A549 (cell line): ENCODE data around the gene TMEM132D. TPM values are rescaled to one million over a fixed set of nuclear protein-coding genes. Genes with fewer than 3 reads are reported as not detected.
A peak's percentile ranks its signal among the peaks of the same experiment; 100 is the strongest.

Experiments
- ATAC-seq, 2 experiments: fragments of 200-7000 bp in 1 of 2; fragments of >200 bp in 1 of 2; cut with Nextera tagmentation in 1 of 2; cut with Tn5 transposase in 1 of 2; 3 replicates each; pipeline versions ENCODE4 v1.8.0 to v1.9.1; 2018 to 2020; ENCODE audit warnings: mild to moderate bottlenecking in 1 of 2, moderate library complexity in 1 of 2
- CTCF ChIA-PET: fragments of 300-600 bp; sonication (Branson Sonifier 250); formaldehyde crosslinking; extraction: SDS; loops from one replicate; lab custom pipeline; 2021; ENCODE audit warnings: antibody characterized with exemption, inconsistent platforms; lab: Yijun Ruan, JAX
- POLR2A ChIA-PET: fragments of 350-600 bp; formaldehyde crosslinking; extraction: SDS; loops from one replicate; lab custom pipeline; 2021; ENCODE audit warnings: antibody characterized with exemption, inconsistent platforms; lab: Yijun Ruan, JAX
- DNase-seq, 2 experiments: peaks; one replicate each; pipeline versions ENCODE4 v3.0.0 to v3.0.0-alpha.2; 2011 to 2016; ENCODE audit warnings: low read depth in 1 of 2, low spot score in 1 of 2
- FAIRE-seq: peaks from 2 replicates; lab custom pipeline; 2011; peaks lifted over from hg19 to GRCh38; lab: Jason Lieb, UNC
- H3K27ac ChIP-seq, 2 experiments: fragments of >200 bp; sonication (Bioruptor Twin); formaldehyde crosslinking; 3 replicates each; pipeline ENCODE4 v1.5.1; 2016 to 2017
- H3K4me1 ChIP-seq: fragments of >200 bp; sonication (Bioruptor Twin); formaldehyde crosslinking; 3 replicates; pipeline ENCODE4 v1.6.1; 2016
- H3K4me2 ChIP-seq: fragments of >200 bp; sonication (Bioruptor Twin); formaldehyde crosslinking; 3 replicates; pipeline ENCODE4 v1.6.1; 2016
- H3K4me3 ChIP-seq: fragments of >200 bp; sonication (Bioruptor Twin); formaldehyde crosslinking; 3 replicates; pipeline ENCODE4 v1.5.1; 2016
- H3K9me3 ChIP-seq: fragments of >200 bp; sonication (Bioruptor Twin); formaldehyde crosslinking; 3 replicates; pipeline ENCODE4 v1.6.1; 2016
- ATOH8 ChIP-seq: fragments of 250-450 bp; sonication (Bioruptor Pico); IDR thresholded peaks from 2 replicates; pipeline ENCODE4 v1.5.0; 2020; ENCODE audit warnings: low read depth, mild to moderate bottlenecking, moderate library complexity
- CBX2 ChIP-seq: fragments of 200-600 bp; sonication (generic); IDR thresholded peaks from 2 replicates; pipeline ENCODE4 v1.6.1; 2016; ENCODE audit warnings: low read depth, mild to moderate bottlenecking, borderline replicate concordance
- CBX8 ChIP-seq: fragments of 200-600 bp; sonication (generic); IDR thresholded peaks from 2 replicates; pipeline ENCODE4 v1.6.1; 2016
- CHD2 ChIP-seq: fragments of 150-350 bp; IDR thresholded peaks from 2 replicates; pipeline ENCODE4 v1.6.1; 2014; ENCODE audit warnings: low read length; ENCODE audit not compliant: partially characterized antibody
- CTCF ChIP-seq: fragments of >200 bp; sonication (Bioruptor Twin); formaldehyde crosslinking; IDR thresholded peaks from 3 replicates; pipeline ENCODE4 v1.5.1; 2016
- EHMT2 ChIP-seq: fragments of 200-600 bp; sonication (generic); IDR thresholded peaks from 2 replicates; pipeline ENCODE4 v1.6.1; 2016; ENCODE audit warnings: antibody characterized with exemption, low read depth, mild to moderate bottlenecking, moderate library complexity
- EP300 ChIP-seq, 2 experiments: fragments of >200 bp; sonication (Bioruptor Twin); formaldehyde crosslinking; IDR thresholded peaks; 2 replicates in 1 of 2; 3 replicates in 1 of 2; pipeline ENCODE4 v1.6.1; 2016 to 2017
- FOSB ChIP-seq: fragments of 250-450 bp; sonication (Bioruptor Pico); IDR thresholded peaks from 2 replicates; pipeline ENCODE4 v1.5.0; 2020; ENCODE audit warnings: mild to moderate bottlenecking, moderate library complexity
- GATA3 ChIP-seq: IDR thresholded peaks from 2 replicates; pipeline ENCODE4 v1.6.1; 2012; ENCODE audit warnings: borderline replicate concordance
- HDAC2 ChIP-seq: fragments of 200-600 bp; sonication (generic); IDR thresholded peaks from 2 replicates; pipeline ENCODE4 v1.6.1; 2016
- HOXB5 ChIP-seq: fragments of 250-450 bp; sonication (Bioruptor Pico); IDR thresholded peaks from 2 replicates; pipeline ENCODE4 v1.5.0; 2020; ENCODE audit warnings: mild to moderate bottlenecking, moderate library complexity
- KDM5A ChIP-seq: fragments of 200-600 bp; sonication (generic); IDR thresholded peaks from 2 replicates; pipeline ENCODE4 v1.6.1; 2016; ENCODE audit warnings: antibody characterized with exemption, mild to moderate bottlenecking
- MAFK ChIP-seq: fragments of 450-650 bp; IDR thresholded peaks from 2 replicates; pipeline ENCODE4 v1.6.1; 2014; ENCODE audit not compliant: partially characterized antibody
- MAX ChIP-seq: IDR thresholded peaks from 2 replicates; pipeline ENCODE4 v1.6.1; 2012
- MAZ ChIP-seq: fragments of 150-350 bp; IDR thresholded peaks from 2 replicates; pipeline ENCODE4 v1.6.1; 2014; ENCODE audit warnings: antibody characterized with exemption, low read depth, low read length, borderline replicate concordance
- MYC ChIP-seq: IDR thresholded peaks from 2 replicates; pipeline ENCODE4 v1.6.1; 2012; ENCODE audit warnings: mild to moderate bottlenecking, inconsistent platforms, low read length, improper control_type of control experiment, borderline replicate concordance
- RARB ChIP-seq: fragments of 250-450 bp; sonication (Bioruptor Pico); IDR thresholded peaks from 2 replicates; pipeline ENCODE4 v1.8.0; 2021; ENCODE audit warnings: mild to moderate bottlenecking, moderate library complexity
- RCOR1 ChIP-seq: fragments of 150-350 bp; IDR thresholded peaks from 2 replicates; pipeline ENCODE4 v1.6.1; 2014; ENCODE audit warnings: antibody characterized with exemption, low read length, low read depth
- REST ChIP-seq: fragments of 200-600 bp; sonication (generic); IDR thresholded peaks from 2 replicates; pipeline ENCODE4 v1.6.1; 2016; ENCODE audit warnings: antibody characterized with exemption, mild to moderate bottlenecking, moderate library complexity
- RFX5 ChIP-seq: fragments of 450-650 bp; IDR thresholded peaks from 2 replicates; pipeline ENCODE4 v1.7.1; 2014; ENCODE audit warnings: antibody characterized with exemption, mild to moderate bottlenecking, moderate library complexity
- TP53 ChIP-seq: fragments of 250-450 bp; sonication (Bioruptor Pico); IDR thresholded peaks from 2 replicates; pipeline ENCODE4 v1.5.0; 2021; ENCODE audit warnings: mild to moderate bottlenecking, moderate library complexity
- USF2 ChIP-seq: fragments of 450-650 bp; IDR thresholded peaks from 2 replicates; pipeline ENCODE4 v1.6.1; 2014; ENCODE audit warnings: antibody characterized with exemption
- WGBS: methylation state at CpG from one replicate; pipeline ENCODE4 v1.1.6; 2017; ENCODE audit errors: missing lambda C conversion rate; 5-methylcytosine and 5-hydroxymethylcytosine counted together
- polyA plus RNA-seq, 4 experiments: library from polyadenylated mRNA; depleted of rRNA in 3 of 4; stranded (reverse); fragments of >200 nt; fragmentation: RNase III in 1 of 4; extraction: RNeasy Plus Mini Kit Qiagen cat#74134 plus additional on column Dnase treatment in 1 of 4; gene quantifications; 2 replicates in 3 of 4; 3 replicates in 1 of 4; pipeline ENCODE4 v1.2.3, GENCODE V29; 2011 to 2017

Gene TMEM132D
- polyA plus RNA-seq, 2 of the 4 experiments (the other 2 are of a cell fraction) = not detected

GRCh38 chr12:129067491-129067890, 836.3 kb downstream of the TMEM132D start:
- Histone ChIP-seq H3K4me1 (no peaks in the 10 kb centered on the region), H3K4me3 (no peak overlapping the region), H3K4me2 (no peak overlapping the region), H3K9me3 (no peaks in the 10 kb centered on the region)
- CTCF ChIA-PET = no interaction called here
- ATAC-seq (peak in 1 of 2 experiments; percentile 20; a peak in 1 of 6 replicates), FAIRE-seq (no peak), DNase-seq (no peak)
- 13% methylated on average over 9 of the region's 9 CpGs for WGBS
- TF ChIP-seq ATOH8 (CRISPR knock-in tag) (no peak), EP300 (IDR thresholded peaks at IDR 0.05) (no peak), MAX (no peak), TP53 (no peak), HOXB5 (no peak), FOSB (CRISPR knock-in tag) (no peak), HDAC2 (no peak), REST (no peak)
- TF ChIP-seq, all 56 proteins: peak for 0
- H3K27ac ChIP-seq = no peak overlapping the region
- POLR2A ChIA-PET = no interaction called here

GRCh38 chr12:129064209-129064855, 839.5 kb downstream of the TMEM132D start:
- WGBS = 4% methylated on average over 12 of the region's 14 CpGs
- Histone ChIP-seq H3K9me3 (no peaks in the 10 kb centered on the region), H3K4me1 (no peaks in the 10 kb centered on the region), H3K4me3 (no peak overlapping the region), H3K27ac (no peak overlapping the region), H3K4me2 (no peak overlapping the region)
- DNase-seq = no peak
- ChIA-PET CTCF (no interaction called here), POLR2A (no interaction called here)
- TF ChIP-seq RCOR1 (no peak), CHD2 (no peak), GATA3 (no peak), CBX8 (no peak), HOXB5 (no peak), RARB (CRISPR knock-in tag) (no peak), CBX2 (no peak), TP53 (no peak), MAFK (no peak), RFX5 (no peak)
- no peak for ATAC-seq
- FAIRE-seq = no peak

GRCh38 chr12:129063600-129063999, 840.2 kb downstream of the TMEM132D start:
- H3K4me1 ChIP-seq = no peaks in the 10 kb centered on the region
- H3K27ac ChIP-seq = no peak overlapping the region
- no peak overlapping the region for H3K4me2 ChIP-seq
- POLR2A ChIA-PET = no interaction called here
- 9% methylated on average over 4 of the region's 4 CpGs for WGBS
- H3K9me3 ChIP-seq = no peaks in the 10 kb centered on the region
- no peak for DNase-seq
- CTCF ChIA-PET = no interaction called here
- TF ChIP-seq KDM5A (no peak), CTCF (no peak), USF2 (no peak), MAZ (no peak), EHMT2 (no peak), MAX (no peak), MYC (no peak), HDAC2 (no peak)
- ATAC-seq = no peak
- no peak overlapping the region for H3K4me3 ChIP-seq
- no peak for FAIRE-seq
